K562 (cell line): ENCODE results near the gene CFP. TPM values are rescaled to one million over a fixed set of nuclear protein-coding genes. Genes with fewer than 3 reads are reported as not detected.

ENCODE experiments used
- BRF2 ChIP-seq: IDR thresholded peaks from 3 replicates; pipeline ENCODE4 v1.6.1; 2011; ENCODE audit warnings: borderline replicate concordance, mild to moderate bottlenecking; ENCODE audit not compliant: insufficient read length, insufficient read depth
- C11orf30 ChIP-seq: fragments of 450-650 bp; IDR thresholded peaks from 2 replicates; pipeline ENCODE4 v1.6.1; 2016; ENCODE audit warnings: low read depth, mild to moderate bottlenecking
- CHCHD3 ChIP-seq: fragments of 250-450 bp; sonication (Bioruptor Pico); IDR thresholded peaks from 2 replicates; pipeline ENCODE4 v2.1.2; 2022; ENCODE audit warnings: mild to moderate bottlenecking
- CSDE1 ChIP-seq, 2 experiments: fragments of 450-650 bp; IDR thresholded peaks; 2 replicates each; pipeline ENCODE4 v1.6.1; 2016; ENCODE audit warnings: mild to moderate bottlenecking in 1 of 2
- CTCF ChIP-seq, 3 experiments: IDR thresholded peaks in 2 of 3; conservative IDR thresholded peaks in 1 of 3; 2 replicates each; pipeline ENCODE4 v1.5.1; 2011 to 2012; ENCODE audit warnings: low read length in 3 of 3, mild to moderate bottlenecking in 3 of 3, control low read depth in 2 of 3, improper control_type of control experiment in 1 of 3, inconsistent platforms in 1 of 3, low read depth in 1 of 3, mixed read lengths in 1 of 3, moderate library complexity in 1 of 3; ENCODE audit not compliant: insufficient read depth in 2 of 3
- DMBX1 ChIP-seq: fragments of 250-450 bp; sonication (Bioruptor Pico); IDR thresholded peaks from 2 replicates; pipeline ENCODE4 v1.8.0; 2022; ENCODE audit warnings: inconsistent platforms, mild to moderate bottlenecking, moderate library complexity, borderline replicate concordance
- FOS ChIP-seq: IDR thresholded peaks from 3 replicates; pipeline ENCODE4 v1.6.1; 2011; ENCODE audit not compliant: insufficient read length; ENCODE audit errors: extremely low read depth
- GMEB1 ChIP-seq: fragments of 250-450 bp; sonication (Bioruptor Pico); IDR thresholded peaks from 2 replicates; pipeline ENCODE4 v1.4.0; 2020; ENCODE audit warnings: mild to moderate bottlenecking
- KAT8 ChIP-seq: fragments of 450-650 bp; IDR thresholded peaks from 2 replicates; pipeline ENCODE4 v1.6.1; 2016; ENCODE audit warnings: low read depth, mild to moderate bottlenecking
- MBD2 ChIP-seq: sonication (generic); IDR thresholded peaks from 2 replicates; pipeline ENCODE4 v1.6.1; 2016; ENCODE audit warnings: low read depth, borderline replicate concordance
- MEF2A ChIP-seq: IDR thresholded peaks from 2 replicates; pipeline ENCODE4 v1.6.1; 2011; ENCODE audit warnings: low read depth, mild to moderate bottlenecking, low read length, moderate library complexity; ENCODE audit not compliant: control insufficient read depth
- MYBL2 ChIP-seq, 2 experiments: fragments of 450-650 bp in 1 of 2; sonication (generic) in 1 of 2; formaldehyde crosslinking in 1 of 2; IDR thresholded peaks; 2 replicates each; pipeline versions ENCODE4 v1.6.1 to v1.8.1; 2017 to 2022; ENCODE audit warnings: borderline replicate concordance in 1 of 2, inconsistent platforms in 1 of 2, low read depth in 1 of 2, mild to moderate bottlenecking in 1 of 2, missing genetic modification reagents in 1 of 2, moderate library complexity in 1 of 2
- NR2C2 ChIP-seq, 2 experiments: fragments of 200-800 bp in 1 of 2; sonication (Bioruptor generic) in 1 of 2; sonication (generic) in 1 of 2; formaldehyde crosslinking in 1 of 2; IDR thresholded peaks; 2 replicates each; pipeline versions ENCODE4 v1.6.1 to v1.8.0; 2016 to 2022; ENCODE audit warnings: mild to moderate bottlenecking in 1 of 2, missing compliant biosample characterization in 1 of 2, missing genetic modification characterization in 1 of 2, missing genetic modification reagents in 1 of 2
- PHF8 ChIP-seq: fragments of 200-600 bp; sonication (generic); IDR thresholded peaks from 2 replicates; pipeline ENCODE4 v1.6.1; 2012; ENCODE audit warnings: mixed run types, mild to moderate bottlenecking, inconsistent platforms, low read length, moderate library complexity, borderline replicate concordance
- POLR2B ChIP-seq: fragments of 450-650 bp; IDR thresholded peaks from 2 replicates; pipeline ENCODE4 v1.6.1; 2018; ENCODE audit warnings: low read depth; ENCODE audit not compliant: partially characterized antibody
- SMAD4 ChIP-seq: fragments of 250-450 bp; sonication (Bioruptor Pico); conservative IDR thresholded peaks from 2 replicates; pipeline ENCODE4 v1.8.0; 2021; ENCODE audit warnings: inconsistent platforms, mild to moderate bottlenecking, moderate library complexity
- SOX6 ChIP-seq: fragments of 450-650 bp; IDR thresholded peaks from 2 replicates; pipeline ENCODE4 v1.6.1; 2014; ENCODE audit warnings: mild to moderate bottlenecking
- STAT5A ChIP-seq: IDR thresholded peaks from 2 replicates; pipeline ENCODE4 v1.6.1; 2012; ENCODE audit warnings: low read length, inconsistent platforms, borderline replicate concordance
- THRAP3 ChIP-seq: fragments of 450-650 bp; IDR thresholded peaks from 2 replicates; pipeline ENCODE4 v1.6.1; 2016; ENCODE audit warnings: mild to moderate bottlenecking, inconsistent platforms, borderline replicate concordance
- XRCC5 ChIP-seq: fragments of 200-400 bp; formaldehyde crosslinking; IDR thresholded peaks from 2 replicates; pipeline ENCODE4 v1.6.1; 2017; ENCODE audit warnings: low read depth, mild to moderate bottlenecking, low read length
- ZNF146 ChIP-seq: IDR thresholded peaks from one replicate; pipeline ENCODE4 v1.6.1; 2018; ENCODE audit warnings: missing compliant biosample characterization; ENCODE audit not compliant: unreplicated experiment
- polyA plus RNA-seq, 8 experiments: library from polyadenylated mRNA; depleted of rRNA in 4 of 8; stranded (reverse) in 5 of 8; unstranded in 3 of 8; fragments of >200 nt; fragmentation: Nextera tagmentation in 2 of 8; fragmentation: Illumina TruSeq in 1 of 8; extraction: Ambion mirVana in 2 of 8; extraction: Trizol in 1 of 8; gene quantifications; 2 replicates each; pipeline versions ENCODE4 v1.2.1 to v1.2.3, GENCODE V29; 2011 to 2014; ENCODE audit warnings: inconsistent platforms in 1 of 8, missing spikeins in 1 of 8
- total RNA-seq, 7 experiments: library from RNA; depleted of rRNA in 6 of 7; stranded (reverse); fragments of >200 nt in 6 of 7; fragmentation: Illumina TruSeq in 2 of 7; extraction: Trizol in 2 of 7; gene quantifications; 2 replicates each; pipeline versions ENCODE4 v1.2.1 to v1.2.3, GENCODE V29; 2011 to 2021; ENCODE audit warnings: low replicate concordance in 1 of 7
- TF ChIP-seq, protein P1 (sequence below): sonication (generic); formaldehyde crosslinking; IDR thresholded peaks from 2 replicates; pipeline ENCODE4 v1.5.0; 2020; ENCODE audit warnings: missing genetic modification reagents

Gene CFP
- total and polyA plus RNA-seq, 9 of the 15 experiments (the other 6 are each of a cell fraction or from before 2014, with no cell fraction given): 0.18 to 2.0 (median 0.55) TPM

- TF ChIP-seq SOX6: peak; percentile 19; the same call in 1 of the 2 replicates
- peak; percentile 69; the same call in 1 of the 2 replicates for TF ChIP-seq KAT8
- TF ChIP-seq BRF2: no peak
- no peak for TF ChIP-seq ZNF146
- TF ChIP-seq DMBX1 (CRISPR knock-in tag): no peak
- TF ChIP-seq PHF8: peak; percentile 91
- TF ChIP-seq STAT5A: no peak
- TF ChIP-seq FOS: peak; percentile 52
- no peak for TF ChIP-seq CTCF (IDR thresholded peaks at IDR 0.05 in 2 of 3, conservative IDR thresholded peaks at IDR 0.05 in 1 of 3; ENCODE audit: insufficient read depth in 2 of 3, low read depth in 1 of 3, low read length in 3 of 3)
- TF ChIP-seq NR2C2 (CRISPR knock-in tag; IDR thresholded peaks at IDR 0.05): no peak
- TF ChIP-seq NR2C2 (tag; IDR thresholded peaks at IDR 0.05): peak; percentile 85
- TF ChIP-seq MBD2: peak; percentile 45
- no peak for TF ChIP-seq MEF2A
- peak; percentile 86 for TF ChIP-seq MYBL2 (IDR thresholded peaks at IDR 0.05; ENCODE audit: low read depth)
- TF ChIP-seq MYBL2 (CRISPR knock-in tag; IDR thresholded peaks at IDR 0.05; ENCODE audit: borderline replicate concordance): no peak
- TF ChIP-seq C11orf30: peak; percentile 93
- TF ChIP-seq GMEB1 (CRISPR knock-in tag): 0 out of 2 replicates have a peak, but pooled peaks have one; percentile 14
- TF ChIP-seq POLR2B: peak; percentile 76
- TF ChIP-seq CHCHD3 (CRISPR knock-in tag): no peak
- peak in 1 of 2 experiments; percentile 59; a peak in 2 of 4 replicates for TF ChIP-seq CSDE1 (IDR thresholded peaks at IDR 0.05)
- TF ChIP-seq THRAP3: no peak
- 0 out of 2 replicates have a peak, but pooled peaks have one; percentile 45 for TF ChIP-seq SMAD4 (CRISPR knock-in tag)
- TF ChIP-seq, protein P1, sequence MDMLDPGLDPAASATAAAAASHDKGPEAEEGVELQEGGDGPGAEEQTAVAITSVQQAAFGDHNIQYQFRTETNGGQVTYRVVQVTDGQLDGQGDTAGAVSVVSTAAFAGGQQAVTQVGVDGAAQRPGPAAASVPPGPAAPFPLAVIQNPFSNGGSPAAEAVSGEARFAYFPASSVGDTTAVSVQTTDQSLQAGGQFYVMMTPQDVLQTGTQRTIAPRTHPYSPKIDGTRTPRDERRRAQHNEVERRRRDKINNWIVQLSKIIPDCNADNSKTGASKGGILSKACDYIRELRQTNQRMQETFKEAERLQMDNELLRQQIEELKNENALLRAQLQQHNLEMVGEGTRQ (CRISPR knock-in tag): no peak
- 0 out of 2 replicates have a peak, but pooled peaks have one; percentile 47 for TF ChIP-seq XRCC5
Measured at GRCh38 chrX:47658684-47659420, 29.1 kb upstream of the CFP start, which contains the start of gene UXT (continued).
